Body of pancreas (tissue), 4 donors: Measurements from ENCODE around the gene RBM33. TPM values are rescaled to one million over a fixed set of nuclear protein-coding genes. Genes with fewer than 3 reads are reported as not detected.

Source experiments
- ATAC-seq: fragments of 150-250 bp; one replicate; pipeline ENCODE4 v1.9.1; 2016
- DNase-seq, 4 donors: peaks; one replicate each; pipeline ENCODE4 v3.0.0-alpha.2; 2019
- H3K27ac ChIP-seq, 4 donors: fragments of 200-600 bp; sonication (generic); 1 replicate in 3 of 4; 2 replicates in 1 of 4; pipeline versions ENCODE4 v1.5.1 to v1.6.1; 2016 to 2019; ENCODE audit warnings: mild to moderate bottlenecking in 1 of 4, mixed read lengths in 1 of 4, moderate library complexity in 1 of 4
- H3K27me3 ChIP-seq, 2 donors: fragments of 200-600 bp; sonication (generic); one replicate each; pipeline ENCODE4 v1.6.0; 2016; ENCODE audit warnings: mild to moderate bottlenecking in 1 of 2
- H3K36me3 ChIP-seq, 2 donors: fragments of 200-600 bp; sonication (generic); replicated peaks in 1 of 2; 2 replicates each; pipeline ENCODE4 v1.5.1; 2016; ENCODE audit warnings: low read depth in 2 of 2; ENCODE audit not compliant: insufficient read depth in 1 of 2
- H3K4me1 ChIP-seq: fragments of 200-600 bp; sonication (generic); one replicate; pipeline ENCODE4 v1.6.0; 2016
- H3K4me3 ChIP-seq, 2 donors: fragments of 200-600 bp; sonication (generic); 1 replicate in 1 of 2; 2 replicates in 1 of 2; pipeline ENCODE4 v1.5.1; 2016 to 2019
- H3K9me3 ChIP-seq, 3 donors: fragments of 200-600 bp; sonication (generic); 1 replicate in 2 of 3; 2 replicates in 1 of 3; pipeline ENCODE4 v1.5.1; 2016
- POLR2A ChIP-seq, 3 donors: fragments of 450-650 bp; IDR thresholded peaks; one replicate each; pipeline ENCODE4 v1.6.1; 2016; ENCODE audit warnings: antibody characterized with exemption in 3 of 3, mild to moderate bottlenecking in 2 of 3
- WGBS, 2 donors: methylation state at CpG; one replicate each; pipeline ENCODE4 v1.1.5; 2017; 5-methylcytosine and 5-hydroxymethylcytosine counted together
- intact Hi-C: fragments of 100-400 bp; cut with DNase I; formaldehyde crosslinking; loops from one replicate; pipeline ENCODE4 v1.15.1; 2023
- total RNA-seq, 2 donors: library from RNA; depleted of rRNA; stranded (reverse); fragments of >200 nt; gene quantifications; one replicate each; pipeline ENCODE4 v1.1.0, GENCODE V29; 2016
- TF ChIP-seq, protein P1 (sequence below), 7 experiments: fragments of 450-650 bp in 4 of 7; fragments of 200-600 bp in 3 of 7; sonication (generic) in 3 of 7; IDR thresholded peaks; one replicate each; pipeline ENCODE4 v1.5.1; 2016 to 2019; ENCODE audit warnings: antibody characterized with exemption in 7 of 7

Gene RBM33
- total RNA-seq, 2 donors from 2014 or later: 30.6 to 78.4 TPM

DNA sequence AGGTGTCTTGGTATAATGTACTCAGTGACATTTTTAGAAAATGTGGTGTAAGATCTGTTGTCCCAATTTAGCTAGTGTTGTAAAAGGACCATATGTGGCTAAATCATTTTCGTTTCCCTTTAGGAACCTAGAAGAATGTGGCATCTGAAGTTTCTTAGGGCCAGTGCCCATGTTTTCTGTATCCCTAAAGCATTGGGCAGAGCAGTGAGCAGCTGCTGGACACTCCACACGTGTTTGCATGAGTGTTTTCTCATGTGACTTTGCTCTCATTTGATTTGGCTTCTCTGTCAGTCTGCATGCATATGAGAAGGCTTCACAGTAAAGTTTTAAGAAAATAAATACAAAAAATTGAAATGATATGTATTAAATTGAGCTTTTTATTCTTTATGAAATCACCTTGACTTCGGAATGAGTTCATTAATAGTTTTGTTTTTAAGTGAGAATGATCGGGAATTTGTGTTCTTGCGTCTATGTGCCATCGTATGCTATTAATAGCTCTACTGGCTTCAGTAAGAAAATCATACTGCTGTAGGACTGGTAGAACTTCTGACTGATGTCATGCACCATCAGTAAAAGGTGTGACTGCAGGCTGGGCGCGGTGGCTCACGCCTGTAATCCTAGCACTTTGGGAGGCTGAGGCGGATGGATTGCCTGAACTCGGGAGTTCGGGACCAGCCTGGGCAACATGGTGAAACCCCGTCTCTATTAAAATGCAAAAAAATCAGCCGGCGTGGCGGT, 61.3 kb downstream of the RBM33 start:
- ATAC-seq (no peak), DNase-seq (no peak)
- Histone ChIP-seq H3K27me3 (no peaks in the 10 kb centered on the region), H3K4me1 (peaks cover 16% of the 10 kb centered on the region), H3K27ac (no peak overlapping the region), H3K36me3 (peaks cover 4 to 24% of the 10 kb centered on the region in 2 donors), H3K9me3 (no peaks in the 10 kb centered on the region), H3K4me3 (no peak overlapping the region)
- TF ChIP-seq, protein P1, sequence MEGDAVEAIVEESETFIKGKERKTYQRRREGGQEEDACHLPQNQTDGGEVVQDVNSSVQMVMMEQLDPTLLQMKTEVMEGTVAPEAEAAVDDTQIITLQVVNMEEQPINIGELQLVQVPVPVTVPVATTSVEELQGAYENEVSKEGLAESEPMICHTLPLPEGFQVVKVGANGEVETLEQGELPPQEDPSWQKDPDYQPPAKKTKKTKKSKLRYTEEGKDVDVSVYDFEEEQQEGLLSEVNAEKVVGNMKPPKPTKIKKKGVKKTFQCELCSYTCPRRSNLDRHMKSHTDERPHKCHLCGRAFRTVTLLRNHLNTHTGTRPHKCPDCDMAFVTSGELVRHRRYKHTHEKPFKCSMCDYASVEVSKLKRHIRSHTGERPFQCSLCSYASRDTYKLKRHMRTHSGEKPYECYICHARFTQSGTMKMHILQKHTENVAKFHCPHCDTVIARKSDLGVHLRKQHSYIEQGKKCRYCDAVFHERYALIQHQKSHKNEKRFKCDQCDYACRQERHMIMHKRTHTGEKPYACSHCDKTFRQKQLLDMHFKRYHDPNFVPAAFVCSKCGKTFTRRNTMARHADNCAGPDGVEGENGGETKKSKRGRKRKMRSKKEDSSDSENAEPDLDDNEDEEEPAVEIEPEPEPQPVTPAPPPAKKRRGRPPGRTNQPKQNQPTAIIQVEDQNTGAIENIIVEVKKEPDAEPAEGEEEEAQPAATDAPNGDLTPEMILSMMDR (IDR thresholded peaks at IDR 0.05): no peak
- no peak for TF ChIP-seq POLR2A (IDR thresholded peaks at IDR 0.05)
- WGBS, 2 donors: 91% methylated on average over 16 of the region's 16 CpGs
- intact Hi-C loops: no loop called here

DNA sequence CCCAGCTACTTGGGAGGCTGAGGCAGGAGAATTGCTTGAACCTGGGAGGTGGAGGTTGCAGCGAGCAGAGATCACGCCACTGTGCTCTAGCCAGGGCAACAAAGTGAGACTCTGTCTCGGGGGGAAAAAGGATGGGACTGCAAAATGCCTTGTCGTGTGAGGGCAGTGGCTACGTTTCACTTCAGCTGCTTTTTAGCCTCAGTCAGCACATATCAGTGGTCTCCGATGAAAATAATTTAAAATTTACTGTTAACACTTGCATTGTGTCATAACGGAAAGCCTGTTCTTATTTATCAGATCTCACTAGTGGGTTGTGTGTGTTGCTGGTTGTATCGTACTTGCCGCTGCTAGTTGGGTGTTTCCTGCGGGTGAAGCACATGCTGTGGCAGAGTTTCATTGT, 61.9 kb downstream of the RBM33 start:
- no peaks in the 10 kb centered on the region for H3K9me3 ChIP-seq
- ATAC-seq: no peak
- no peak for DNase-seq
- no peak overlapping the region for H3K4me3 ChIP-seq
- WGBS, 2 donors: 93 to 97% methylated on average over 10 of the region's 10 CpGs
- no peaks in the 10 kb centered on the region for H3K27me3 ChIP-seq
- H3K27ac ChIP-seq: no peak overlapping the region
- H3K4me1 ChIP-seq: peaks cover 16% of the 10 kb centered on the region
- TF ChIP-seq, protein P1 (IDR thresholded peaks at IDR 0.05): no peak
- no peak for TF ChIP-seq POLR2A (IDR thresholded peaks at IDR 0.05)
- intact Hi-C loops: no loop called here
- peaks cover 3 to 25% of the 10 kb centered on the region in 2 donors for H3K36me3 ChIP-seq

DNA sequence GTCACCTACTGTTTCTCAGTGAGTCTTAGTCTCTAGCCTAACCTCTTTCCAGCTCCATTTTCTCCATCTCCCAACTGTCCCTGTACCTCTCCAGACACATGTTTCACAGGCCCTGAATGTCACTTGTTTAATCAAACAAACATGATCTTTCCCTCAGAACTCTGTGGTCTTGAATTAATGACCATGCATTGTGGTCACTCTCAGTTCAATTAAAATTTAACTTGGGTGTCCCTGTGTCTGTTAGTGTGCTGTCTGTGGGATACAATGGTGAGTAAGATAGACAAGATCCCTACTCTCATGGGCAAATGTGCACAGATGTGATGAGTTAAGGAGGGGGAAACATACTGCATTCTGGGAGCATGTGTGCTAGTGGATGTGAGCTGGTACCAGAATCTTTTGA, 65.0 kb downstream of the RBM33 start:
- no peak overlapping the region for H3K4me3 ChIP-seq
- peaks cover 36% of the 10 kb centered on the region for H3K4me1 ChIP-seq
- H3K27me3 ChIP-seq: no peaks in the 10 kb centered on the region
- DNase-seq (no peak), ATAC-seq (no peak)
- TF ChIP-seq POLR2A (IDR thresholded peaks at IDR 0.05): no peak
- TF ChIP-seq, protein P1 (IDR thresholded peaks at IDR 0.05): no peak
- intact Hi-C loops: no loop called here
- no peaks in the 10 kb centered on the region for H3K9me3 ChIP-seq
- H3K27ac ChIP-seq: peak overlapping the region in 2 of 4 donors; percentile 18 to 32
- H3K36me3 ChIP-seq: peaks cover 0 to 22% of the 10 kb centered on the region in 2 donors

DNA sequence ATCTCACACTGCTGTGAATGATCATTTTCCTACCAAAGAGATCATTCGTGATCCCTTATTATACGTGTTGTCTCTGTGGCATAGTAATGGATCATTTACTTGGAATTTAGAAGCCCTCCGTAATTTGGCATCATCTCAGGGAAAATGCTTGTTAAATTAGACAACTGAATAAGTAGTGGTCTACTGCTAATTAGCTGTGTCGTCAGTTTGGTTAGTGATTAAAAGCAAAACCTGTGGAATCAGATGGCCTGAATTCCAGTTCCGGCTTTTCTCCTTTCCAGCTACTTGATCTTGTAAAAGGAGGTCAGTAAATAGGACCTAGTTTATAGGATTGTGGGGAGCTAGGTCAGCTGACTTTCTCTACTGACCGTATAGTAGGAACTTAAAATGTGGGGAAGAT, 65.6 kb downstream of the RBM33 start:
- Histone ChIP-seq H3K27me3 (no peaks in the 10 kb centered on the region), H3K9me3 (no peaks in the 10 kb centered on the region), H3K4me1 (peaks cover 42% of the 10 kb centered on the region), H3K4me3 (no peak overlapping the region), H3K36me3 (peaks cover 0 to 20% of the 10 kb centered on the region in 2 donors), H3K27ac (peak overlapping the region in 3 of 4 donors; percentile 18 to 43 (median 32))
- intact Hi-C loops: no loop called here
- TF ChIP-seq, protein P1 (IDR thresholded peaks at IDR 0.05): no peak
- no peak for TF ChIP-seq POLR2A (IDR thresholded peaks at IDR 0.05)
- no peak for ATAC-seq
- whole genome bisulfite sequencing, 2 donors: 59 to 66% methylated on average over 6 of the region's 6 CpGs
- no peak for DNase-seq

DNA sequence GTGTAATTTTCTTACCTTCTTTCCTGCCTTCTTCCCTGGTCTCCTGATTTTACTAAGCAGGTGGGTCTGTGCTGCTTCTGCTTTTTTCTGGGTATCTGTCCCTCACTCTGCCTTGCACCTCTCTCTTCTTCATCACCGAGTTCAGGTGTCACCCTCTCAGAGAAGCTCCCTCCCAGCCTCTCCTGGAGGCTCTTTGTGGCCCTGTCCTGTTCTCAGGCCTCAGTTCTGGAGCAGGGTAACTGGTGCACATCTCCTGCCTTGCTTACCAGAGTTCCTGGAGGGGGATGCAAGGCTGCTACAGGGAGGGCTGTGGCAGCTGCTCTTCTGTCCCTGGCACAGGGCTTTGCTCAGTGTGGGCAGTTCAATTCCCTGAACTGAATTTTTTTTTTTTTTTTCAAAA, 66.1 kb downstream of the RBM33 start:
- H3K27me3 ChIP-seq: no peaks in the 10 kb centered on the region
- DNase-seq (no peak), ATAC-seq (no peak)
- intact Hi-C loops: no loop called here
- H3K36me3 ChIP-seq: peaks cover 0 to 20% of the 10 kb centered on the region in 2 donors
- 55 to 83% methylated on average over 1 of the region's 1 CpG for WGBS, 2 donors
- no peak overlapping the region for H3K4me3 ChIP-seq
- H3K27ac ChIP-seq: peak overlapping the region in 2 of 4 donors; percentile 32 to 43
- no peak for TF ChIP-seq POLR2A (IDR thresholded peaks at IDR 0.05)
- TF ChIP-seq, protein P1 (IDR thresholded peaks at IDR 0.05): no peak
- H3K9me3 ChIP-seq: no peaks in the 10 kb centered on the region
- H3K4me1 ChIP-seq: peaks cover 47% of the 10 kb centered on the region
